OCI-LY7 (cell line): Measurements from ENCODE around the gene HRH2. TPM values are rescaled to one million over a fixed set of nuclear protein-coding genes. Genes with fewer than 3 reads are reported as not detected.

ENCODE experiments used
- BruUV-seq: library from RNA; stranded (reverse); fragments of 400-500 nt; replicated peaks from 2 replicates; lab custom pipeline; 2021; lab: Mats Ljungman, UMichigan
- CTCF ChIA-PET: fragments of 300-600 bp; sonication (Branson Sonifier 250); formaldehyde crosslinking; loops from one replicate; lab custom pipeline; 2022; ENCODE audit warnings: antibody characterized with exemption; ENCODE audit not compliant: unreplicated experiment; lab: Charles Lee
- POLR2A ChIA-PET: fragments of 300-600 bp; sonication (Branson Sonifier 250); formaldehyde crosslinking; loops from one replicate; lab custom pipeline; 2022; ENCODE audit warnings: antibody characterized with exemption; lab: Charles Lee
- DNase-seq: peaks from one replicate; pipeline ENCODE4 v3.0.0-alpha.2; 2015; ENCODE audit warnings: low spot score
- H2AFZ ChIP-seq: fragments of 200-600 bp; sonication (generic), shearing (Covaris generic); 2 replicates; pipeline ENCODE4 v1.6.1; 2014; ENCODE audit warnings: mild to moderate bottlenecking, antibody characterized with exemption, low read length, moderate library complexity
- H3K27ac ChIP-seq: fragments of 200-600 bp; sonication (generic); 2 replicates; pipeline ENCODE4 v1.5.1; 2014; ENCODE audit warnings: mixed run types, low read depth, mild to moderate bottlenecking, moderate library complexity, low read length, inconsistent platforms; ENCODE audit not compliant: poor library complexity, severe bottlenecking
- H3K36me3 ChIP-seq: fragments of 200-600 bp; sonication (generic); 2 replicates; pipeline ENCODE4 v1.6.1; 2014; ENCODE audit warnings: mild to moderate bottlenecking, antibody characterized with exemption, low read length, moderate library complexity, mixed read lengths; ENCODE audit not compliant: insufficient read depth
- H3K4me1 ChIP-seq: fragments of 200-600 bp; sonication (generic); 2 replicates; pipeline ENCODE4 v1.5.1; 2014; ENCODE audit warnings: mild to moderate bottlenecking, low read length; ENCODE audit not compliant: insufficient read depth, poor library complexity, severe bottlenecking
- H3K4me2 ChIP-seq: fragments of 200-600 bp; sonication (generic); 2 replicates; pipeline ENCODE4 v1.6.1; 2014; ENCODE audit warnings: mild to moderate bottlenecking, low read length
- H3K4me3 ChIP-seq: fragments of 200-600 bp; sonication (generic); 2 replicates; pipeline ENCODE4 v1.5.1; 2014; ENCODE audit warnings: mild to moderate bottlenecking, low read depth, low read length; ENCODE audit not compliant: poor library complexity, severe bottlenecking
- H3K79me2 ChIP-seq: fragments of 200-600 bp; sonication (generic); 2 replicates; pipeline ENCODE4 v1.6.1; 2016; ENCODE audit warnings: low read depth, mild to moderate bottlenecking, low read length, moderate library complexity, mixed read lengths; ENCODE audit not compliant: insufficient read depth
- H3K9me2 ChIP-seq: fragments of 200-600 bp; sonication (generic); 2 replicates; pipeline ENCODE4 v1.6.1; 2016; ENCODE audit warnings: mild to moderate bottlenecking, low read length, mixed read lengths; ENCODE audit not compliant: insufficient read depth
- H3K9me3 ChIP-seq: fragments of 200-600 bp; sonication (generic); 2 replicates; pipeline ENCODE4 v1.6.1; 2014; ENCODE audit warnings: mild to moderate bottlenecking, mixed run types, low read length, mixed read lengths
- H4K20me1 ChIP-seq: fragments of 200-600 bp; sonication (generic); 2 replicates; pipeline ENCODE4 v1.6.1; 2014; ENCODE audit warnings: mild to moderate bottlenecking, antibody characterized with exemption, low read length, moderate library complexity, mixed read lengths; ENCODE audit not compliant: insufficient read depth
- EZH2phosphoT487 ChIP-seq: fragments of 200-600 bp; sonication (generic); IDR thresholded peaks from 2 replicates; pipeline ENCODE4 v1.6.1; 2018; ENCODE audit warnings: low read depth, borderline replicate concordance, mild to moderate bottlenecking, mixed run types, antibody characterized with exemption, low read length, moderate library complexity, mixed read lengths
- intact Hi-C: fragments of 100-400 bp; cut with micrococcal nuclease; formaldehyde crosslinking; loops from one replicate; pipeline ENCODE4 v1.10.0; 2022; ENCODE audit not compliant: unreplicated experiment
- total RNA-seq, 2 experiments: library from RNA; depleted of rRNA in 1 of 2; stranded (reverse); fragments of >200 nt in 1 of 2; shearing (Covaris generic) in 1 of 2; gene quantifications; 2 replicates each; pipeline ENCODE4 v1.2.3, GENCODE V29; 2014 to 2022
- TF ChIP-seq, protein P1 (sequence below): fragments of 200-600 bp; sonication (generic); conservative IDR thresholded peaks from 2 replicates; pipeline ENCODE4 v1.5.1; 2014; ENCODE audit warnings: mild to moderate bottlenecking, antibody characterized with exemption, low read length, moderate library complexity, mixed read lengths

HRH2 gene
- total RNA-seq, 2 experiments from 2014 or later, result not detected

DNA sequence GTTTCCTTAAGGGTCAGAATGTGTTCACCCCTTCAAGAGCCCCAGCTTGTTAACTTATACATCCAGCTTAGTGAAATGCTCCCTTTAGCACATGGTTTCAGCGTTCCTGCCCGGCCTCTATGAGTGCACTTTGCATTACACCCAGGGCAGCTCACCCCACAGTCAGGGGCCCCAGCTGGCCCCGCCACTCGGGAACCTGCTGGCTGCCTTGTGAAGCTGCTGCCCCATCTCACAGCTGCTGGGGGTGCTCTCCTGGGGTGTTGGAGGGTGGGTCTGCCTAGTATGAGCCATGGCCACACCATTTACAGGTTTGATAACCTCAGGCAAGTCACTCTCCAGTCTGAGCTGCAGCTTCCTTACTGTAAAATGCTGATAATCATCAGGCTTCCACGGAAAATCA lies 32.2 kb downstream of the HRH2 start:
- no peak overlapping the region for H3K4me2 ChIP-seq
- no peaks in the 10 kb centered on the region for H3K9me2 ChIP-seq
- H3K79me2 ChIP-seq, result no peaks in the 10 kb centered on the region
- H3K27ac ChIP-seq, result no peak overlapping the region
- H3K9me3 ChIP-seq, result no peaks in the 10 kb centered on the region
- no peak for TF ChIP-seq EZH2phosphoT487
- TF ChIP-seq, protein P1, sequence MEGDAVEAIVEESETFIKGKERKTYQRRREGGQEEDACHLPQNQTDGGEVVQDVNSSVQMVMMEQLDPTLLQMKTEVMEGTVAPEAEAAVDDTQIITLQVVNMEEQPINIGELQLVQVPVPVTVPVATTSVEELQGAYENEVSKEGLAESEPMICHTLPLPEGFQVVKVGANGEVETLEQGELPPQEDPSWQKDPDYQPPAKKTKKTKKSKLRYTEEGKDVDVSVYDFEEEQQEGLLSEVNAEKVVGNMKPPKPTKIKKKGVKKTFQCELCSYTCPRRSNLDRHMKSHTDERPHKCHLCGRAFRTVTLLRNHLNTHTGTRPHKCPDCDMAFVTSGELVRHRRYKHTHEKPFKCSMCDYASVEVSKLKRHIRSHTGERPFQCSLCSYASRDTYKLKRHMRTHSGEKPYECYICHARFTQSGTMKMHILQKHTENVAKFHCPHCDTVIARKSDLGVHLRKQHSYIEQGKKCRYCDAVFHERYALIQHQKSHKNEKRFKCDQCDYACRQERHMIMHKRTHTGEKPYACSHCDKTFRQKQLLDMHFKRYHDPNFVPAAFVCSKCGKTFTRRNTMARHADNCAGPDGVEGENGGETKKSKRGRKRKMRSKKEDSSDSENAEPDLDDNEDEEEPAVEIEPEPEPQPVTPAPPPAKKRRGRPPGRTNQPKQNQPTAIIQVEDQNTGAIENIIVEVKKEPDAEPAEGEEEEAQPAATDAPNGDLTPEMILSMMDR, result no peak
- H3K36me3 ChIP-seq, result no peaks in the 10 kb centered on the region
- no peak overlapping the region for H3K4me3 ChIP-seq
- no peak for DNase-seq
- intact Hi-C loops, result no loop called here
- no peaks in the 10 kb centered on the region for H3K4me1 ChIP-seq
- ChIA-PET POLR2A (interaction anchor here (1.4 kb wide), 1 partner anchor 11 kb away, joined by 6 read pairs; no protein-coding TSS in a partner anchor), CTCF (no interaction called here)
- H2AFZ ChIP-seq, result no peak overlapping the region
- no peaks in the 10 kb centered on the region for H4K20me1 ChIP-seq
- BruUV-seq, result no TSS peak

DNA sequence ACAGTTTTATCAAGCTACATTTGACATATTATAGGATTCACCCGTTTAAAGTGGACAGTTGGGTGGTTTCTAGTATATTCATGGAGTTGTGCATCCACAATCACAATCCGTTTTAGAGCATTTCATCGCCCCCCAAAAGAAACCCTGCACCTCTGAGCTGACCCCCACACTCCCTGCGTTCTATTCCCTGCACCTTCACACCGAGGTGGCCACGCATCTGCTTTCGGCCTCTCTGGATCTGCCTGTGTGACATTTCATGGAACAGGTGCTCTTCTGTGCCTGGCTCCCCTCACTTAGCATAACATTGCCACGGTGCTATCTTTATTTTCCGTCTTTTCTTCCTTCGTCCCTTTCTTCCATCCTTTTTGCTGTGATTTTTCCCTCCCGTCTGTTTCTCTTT lies 32.7 kb downstream of the HRH2 start:
- ChIA-PET POLR2A (no interaction called here), CTCF (no interaction called here)
- H2AFZ ChIP-seq, result no peak overlapping the region
- H3K4me3 ChIP-seq, result no peak overlapping the region
- TF ChIP-seq, protein P1, result no peak
- no peak for TF ChIP-seq EZH2phosphoT487
- no TSS peak for BruUV-seq
- H4K20me1 ChIP-seq, result no peaks in the 10 kb centered on the region
- no peaks in the 10 kb centered on the region for H3K79me2 ChIP-seq
- no peaks in the 10 kb centered on the region for H3K4me1 ChIP-seq
- H3K36me3 ChIP-seq, result no peaks in the 10 kb centered on the region
- no peaks in the 10 kb centered on the region for H3K9me2 ChIP-seq
- H3K4me2 ChIP-seq, result no peak overlapping the region
- intact Hi-C loops, result no loop called here
- no peak for DNase-seq
- H3K9me3 ChIP-seq, result no peaks in the 10 kb centered on the region
- no peak overlapping the region for H3K27ac ChIP-seq

DNA sequence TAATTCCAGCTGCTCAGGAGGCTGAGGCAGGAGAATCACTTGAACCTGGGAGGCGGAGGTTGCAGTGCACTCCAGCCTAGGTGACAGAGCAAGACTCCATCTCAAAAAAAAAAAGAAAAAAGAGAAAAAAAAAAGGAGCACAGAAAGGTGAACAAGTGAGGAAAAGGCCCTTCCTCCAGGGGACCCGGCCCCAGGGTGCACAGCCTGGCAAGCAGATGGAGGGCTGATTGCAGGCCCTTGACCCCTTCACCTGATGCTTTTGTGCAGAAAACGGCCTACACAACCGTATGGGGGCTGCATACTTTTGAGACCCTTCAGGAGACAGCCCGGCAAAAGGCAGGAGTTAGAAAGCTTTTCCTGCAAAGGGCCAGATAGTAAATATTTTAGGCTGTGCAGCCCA lies 33.9 kb downstream of the HRH2 start:
- ChIA-PET POLR2A (no interaction called here), CTCF (no interaction called here)
- no peaks in the 10 kb centered on the region for H4K20me1 ChIP-seq
- H3K9me3 ChIP-seq, result no peaks in the 10 kb centered on the region
- no peaks in the 10 kb centered on the region for H3K9me2 ChIP-seq
- no peaks in the 10 kb centered on the region for H3K79me2 ChIP-seq
- no peaks in the 10 kb centered on the region for H3K4me1 ChIP-seq
- TF ChIP-seq EZH2phosphoT487, result no peak
- TF ChIP-seq, protein P1, result no peak
- no peaks in the 10 kb centered on the region for H3K36me3 ChIP-seq
- H3K4me3 ChIP-seq, result no peak overlapping the region
- no peak overlapping the region for H2AFZ ChIP-seq
- no peak overlapping the region for H3K27ac ChIP-seq
- no TSS peak for BruUV-seq
- intact Hi-C loops, result no loop called here
- DNase-seq, result no peak
- no peak overlapping the region for H3K4me2 ChIP-seq
